ENCODE measurements around the gene TOMM5.

TOMM5 gene

DNA sequence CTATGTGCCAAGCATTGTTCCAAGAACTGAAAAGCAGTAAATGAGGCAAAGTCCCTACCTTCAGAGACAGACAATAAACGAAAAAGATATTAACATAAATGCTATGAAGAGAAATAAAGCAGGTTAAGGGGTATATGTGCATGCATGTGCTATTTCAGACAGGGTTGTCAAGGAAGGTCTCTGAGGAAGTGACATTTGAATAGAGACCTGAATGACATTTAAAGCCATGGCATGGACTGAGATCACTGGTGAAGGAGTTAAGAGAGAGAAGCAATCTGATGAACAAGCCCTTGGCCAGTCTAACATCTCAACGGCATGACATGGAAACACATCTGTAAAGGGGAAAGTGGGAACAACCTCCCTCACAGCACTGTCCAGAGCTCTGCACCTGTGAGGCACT, 30.7 kb downstream of the TOMM5 start:
- DNase-seq = no peak

DNA sequence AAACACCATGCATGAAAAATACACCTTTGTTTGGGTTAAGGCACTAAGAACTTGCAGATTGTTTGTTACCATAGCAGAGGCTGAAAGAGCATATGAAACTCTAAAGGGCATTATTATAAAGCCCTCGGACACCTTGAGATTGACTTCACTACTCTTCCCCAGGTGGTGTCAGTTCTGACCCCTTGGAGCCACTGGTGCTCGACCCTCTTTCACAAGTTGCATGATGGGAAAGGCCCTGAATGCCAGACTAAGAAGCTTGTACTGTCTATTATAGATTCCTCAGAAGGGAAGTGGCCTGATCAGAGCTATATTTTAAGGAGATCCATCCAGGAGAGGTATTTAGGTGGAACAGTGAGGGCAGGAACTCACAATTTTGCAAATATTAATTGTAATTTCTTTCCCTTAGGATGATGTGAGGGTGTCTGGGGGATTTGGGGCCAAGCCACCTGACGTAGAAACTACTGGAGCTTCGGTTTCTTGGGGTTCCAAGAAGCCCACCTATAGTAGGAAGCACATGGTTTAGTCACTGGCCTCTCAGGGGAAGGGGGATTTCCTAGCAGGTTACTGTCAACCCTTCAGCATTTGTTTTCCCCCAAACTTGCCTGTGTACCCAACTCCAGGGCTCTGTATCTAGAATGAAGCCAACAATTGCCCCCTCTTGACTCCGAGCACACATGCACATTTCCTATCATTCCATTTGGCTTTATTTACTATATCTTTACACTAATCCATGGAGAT, 32.4 kb downstream of the TOMM5 start:
- DNase-seq = no peak

DNA sequence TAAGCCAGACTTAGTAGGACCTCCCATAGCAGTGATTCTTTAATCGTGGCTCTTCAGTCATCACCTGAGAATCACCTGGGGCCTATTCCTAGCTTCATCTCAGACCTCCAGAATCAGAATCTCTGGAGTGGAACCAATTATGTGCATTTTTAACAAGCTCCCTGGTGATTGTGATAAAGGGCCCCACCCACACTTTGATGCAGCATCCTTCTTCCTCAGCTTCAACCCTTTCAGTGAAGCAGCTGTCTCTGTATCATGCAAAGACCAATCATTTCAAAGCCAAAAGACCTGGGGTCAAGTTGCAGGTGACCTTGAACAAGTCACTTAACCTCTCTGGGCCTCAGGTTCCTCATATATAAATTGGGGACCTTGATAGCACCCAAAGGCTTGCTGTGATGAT, 33.3 kb downstream of the TOMM5 start:
- DNase-seq = no peak

DNA sequence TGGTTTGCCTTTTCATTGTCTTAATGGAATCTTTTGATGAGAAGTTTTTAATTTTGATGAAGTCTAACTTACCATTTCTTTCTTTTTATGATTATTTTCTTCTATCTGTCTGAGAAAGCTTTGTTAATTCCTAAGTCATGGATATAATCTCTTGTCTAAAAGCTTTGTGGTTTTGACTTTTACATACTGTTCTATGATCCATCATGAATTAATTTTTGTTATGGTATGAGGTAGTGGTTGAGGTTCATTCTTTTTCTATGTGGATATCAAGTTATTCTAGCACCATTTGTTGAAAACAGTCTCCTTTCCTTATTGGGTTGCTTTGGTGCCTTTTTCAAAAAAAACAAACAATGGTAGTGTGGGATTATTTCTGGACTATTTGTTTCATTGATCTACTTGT, 36.6 kb downstream of the TOMM5 start:
- DNase-seq = no peak

DNA sequence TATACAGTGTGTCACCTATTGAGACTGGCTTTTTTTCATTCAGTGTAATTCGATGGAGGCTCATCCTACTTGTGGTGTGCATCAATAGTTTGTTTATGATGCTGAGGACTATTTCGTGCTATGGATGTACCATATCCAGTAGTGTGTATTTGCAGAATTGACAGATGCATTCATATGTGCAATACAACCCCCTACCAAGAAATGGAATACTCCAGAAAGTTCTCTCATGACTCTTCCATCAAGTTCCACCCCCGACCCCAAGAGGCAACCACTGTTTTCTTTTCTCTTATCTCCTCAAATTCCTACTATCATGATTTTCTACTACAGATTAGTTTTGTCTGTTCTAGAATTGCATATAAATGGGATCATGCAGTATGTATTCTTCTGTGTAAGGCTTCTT, 38.1 kb downstream of the TOMM5 start:
- DNase-seq = no peak

DNA sequence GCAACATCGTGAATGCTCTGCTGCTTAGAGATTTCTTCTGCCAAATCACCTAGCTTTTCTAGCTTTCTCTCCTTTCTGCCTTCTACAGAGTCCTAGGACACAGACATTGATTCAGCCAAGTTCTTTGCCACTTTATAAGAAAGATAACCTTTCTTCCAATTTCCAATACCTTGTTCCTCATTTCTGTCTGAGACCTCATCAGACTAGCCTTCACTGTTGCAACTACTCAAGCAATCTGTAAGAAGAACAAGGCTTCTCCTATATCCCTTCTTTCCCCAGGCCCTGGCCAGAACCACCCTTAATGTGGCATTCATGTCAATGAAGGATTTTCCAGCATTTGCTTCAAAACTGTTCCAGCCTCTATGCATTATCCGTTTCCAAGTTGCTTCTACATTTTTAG, 40.5 kb downstream of the TOMM5 start:
- DNase-seq = no peak

DNA sequence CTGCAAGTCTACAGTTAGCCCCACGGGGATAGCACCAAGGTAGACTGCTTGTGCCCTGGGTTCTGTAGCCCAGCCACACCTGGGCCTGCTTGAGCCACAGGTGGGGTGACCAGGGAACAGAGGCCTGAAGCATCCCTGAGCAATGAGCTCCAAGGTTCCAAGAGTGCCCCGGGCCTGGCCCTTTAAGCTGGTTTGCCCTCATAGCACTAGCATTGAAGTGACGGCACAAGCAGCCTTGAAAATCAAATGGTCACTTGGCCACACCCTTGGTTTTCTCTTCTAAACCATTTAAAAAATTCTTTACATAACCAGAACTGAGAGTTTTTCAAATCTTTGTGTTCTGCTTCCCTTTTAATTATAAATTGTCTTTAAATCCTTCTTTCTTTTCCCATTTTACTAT, 40.9 kb downstream of the TOMM5 start:
- DNase-seq = no peak

DNA sequence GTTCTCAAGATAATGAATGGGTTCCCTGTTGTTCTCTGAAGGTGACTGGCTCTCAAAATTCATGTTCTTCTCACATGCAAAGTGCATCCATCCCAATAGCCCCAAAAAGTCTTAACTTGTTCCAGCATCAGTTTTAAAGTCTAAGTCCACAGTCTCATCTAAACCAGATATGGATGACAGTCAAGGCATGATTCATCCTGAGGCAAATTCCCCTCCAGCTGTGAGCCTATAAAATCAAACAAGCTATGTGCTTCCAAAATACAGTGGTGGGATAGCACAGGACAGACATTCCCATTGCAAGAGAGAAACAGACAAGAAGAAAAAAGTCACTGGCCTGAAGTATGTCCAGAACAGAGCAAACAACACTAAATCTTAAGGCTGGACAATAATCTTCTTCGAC, 41.6 kb downstream of the TOMM5 start:
- no peak for DNase-seq

DNA sequence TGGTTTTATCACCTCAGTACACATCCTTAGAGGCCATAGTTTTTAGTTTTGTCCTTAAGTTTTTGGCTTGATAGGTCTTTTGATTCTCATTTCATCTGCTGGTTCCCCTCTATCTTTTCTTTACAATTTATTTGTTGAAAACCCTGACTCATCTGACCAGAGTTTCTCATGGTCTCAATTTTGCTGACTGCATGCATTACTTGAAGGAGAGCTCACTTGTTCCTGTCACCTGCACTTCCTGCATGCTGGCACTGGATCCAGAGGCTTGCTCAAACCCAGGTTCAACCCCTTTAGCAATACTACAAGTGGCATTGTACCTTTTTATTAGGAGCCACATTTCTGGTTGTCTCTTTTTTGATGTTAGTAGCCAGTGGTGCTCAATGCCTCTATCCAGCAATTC, 42.9 kb downstream of the TOMM5 start:
- DNase-seq = no peak

DNA sequence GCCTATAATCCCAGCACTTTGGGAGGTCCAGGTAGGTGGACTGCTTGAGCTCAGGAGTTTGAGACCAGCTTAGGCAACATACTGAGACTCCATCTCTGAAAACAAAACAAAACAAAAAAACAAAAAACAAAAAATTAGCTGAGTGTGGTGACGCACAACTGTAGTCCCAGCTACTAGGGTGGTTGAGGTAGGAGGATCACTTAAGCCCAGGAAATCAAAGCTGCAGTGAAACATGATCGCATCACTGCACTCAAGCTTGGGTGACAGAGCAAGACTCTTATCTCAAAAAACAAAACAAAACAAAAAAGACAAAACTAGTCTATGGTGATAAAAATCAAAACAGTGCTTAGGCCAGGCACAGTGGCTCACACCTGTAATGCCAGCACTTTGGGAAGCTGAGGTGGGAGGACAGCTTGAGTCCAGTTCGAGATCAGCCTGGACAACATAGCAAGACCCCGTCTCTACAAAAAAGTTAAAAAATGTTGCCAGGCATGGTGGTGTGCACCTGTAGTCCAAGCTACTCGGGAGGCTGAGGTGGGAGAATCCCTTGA, 45.0 kb downstream of the TOMM5 start:
- DNase-seq = no peak

DNA sequence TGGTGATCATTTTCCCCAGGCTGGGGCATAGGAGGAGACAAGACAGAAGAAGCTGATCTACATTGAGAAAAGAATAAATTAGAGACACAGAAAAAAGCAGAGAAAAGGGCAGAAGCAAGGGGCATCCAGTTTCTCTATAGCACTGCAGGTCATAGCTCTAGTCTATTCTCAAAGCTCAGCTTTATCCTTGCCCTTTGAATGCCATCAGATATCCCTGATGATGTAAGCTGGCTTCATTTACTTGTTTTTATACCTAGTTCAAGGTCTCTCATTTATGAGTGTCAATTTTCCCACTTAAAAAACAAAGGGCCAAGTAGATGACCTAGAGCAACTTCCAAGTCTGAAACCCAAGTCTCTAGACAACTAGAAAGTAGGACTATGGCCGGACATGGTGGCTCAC, 48.9 kb downstream of the TOMM5 start:
- no peak for DNase-seq

DNA sequence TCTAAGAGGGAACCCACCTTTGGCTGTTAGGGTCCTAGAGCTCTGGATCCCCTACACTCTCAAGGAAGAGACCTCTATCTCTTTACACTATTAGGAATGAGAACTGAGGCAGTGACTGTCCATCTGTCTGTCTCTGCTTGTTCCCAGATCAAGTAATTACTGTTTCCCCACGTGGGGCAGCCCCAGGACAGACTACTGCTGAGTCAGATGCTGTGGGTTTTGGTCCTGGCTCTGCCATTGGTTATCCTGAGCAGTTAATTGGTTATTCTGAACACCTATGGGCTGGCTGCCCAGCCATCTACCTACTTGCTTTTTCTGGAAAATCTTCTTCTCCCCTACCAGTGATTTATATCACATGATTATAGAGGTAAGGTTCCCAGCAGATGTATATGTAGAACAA, 49.5 kb downstream of the TOMM5 start:
- DNase-seq = no peak

DNA sequence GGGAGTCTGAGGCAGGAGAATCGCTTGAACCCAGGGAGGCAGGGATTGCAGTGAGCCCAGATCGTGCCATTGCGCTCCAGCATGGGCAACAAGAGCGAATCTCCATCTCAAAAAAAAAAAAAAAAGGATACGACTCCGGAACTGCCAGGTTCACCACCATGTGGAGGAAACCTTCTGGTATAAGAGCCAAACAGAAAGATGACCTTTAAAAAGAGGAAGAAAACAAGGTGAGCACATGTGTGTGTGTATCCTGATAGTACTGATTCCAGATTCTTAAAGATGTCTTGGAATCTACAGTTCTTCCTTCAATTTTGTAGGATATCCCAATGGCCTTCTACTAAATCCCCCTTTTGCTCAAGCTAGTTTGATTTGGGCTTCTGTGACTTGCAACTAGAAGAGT, 49.9 kb downstream of the TOMM5 start:
- DNase-seq = no peak

DNA sequence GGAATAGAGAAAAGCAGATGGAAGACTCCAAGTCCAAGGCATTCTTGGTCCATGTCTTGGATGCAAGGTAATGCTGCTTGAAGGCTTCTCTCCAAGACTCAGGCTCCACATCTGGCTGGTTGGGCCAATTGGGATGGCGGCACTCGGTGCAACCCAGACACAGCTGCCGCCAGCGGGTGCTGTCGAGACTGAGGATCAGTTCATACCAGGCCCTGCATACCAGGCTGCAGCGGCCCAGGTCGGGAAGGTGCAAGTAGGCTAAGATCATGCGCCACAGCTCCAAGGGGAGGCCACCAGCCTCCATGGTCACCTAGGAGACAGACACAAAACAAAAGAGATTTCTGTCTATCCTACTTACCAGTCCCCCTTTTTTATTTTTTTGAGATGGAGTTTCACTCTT, 50.9 kb downstream of the TOMM5 start:
- DNase-seq = no peak

DNA sequence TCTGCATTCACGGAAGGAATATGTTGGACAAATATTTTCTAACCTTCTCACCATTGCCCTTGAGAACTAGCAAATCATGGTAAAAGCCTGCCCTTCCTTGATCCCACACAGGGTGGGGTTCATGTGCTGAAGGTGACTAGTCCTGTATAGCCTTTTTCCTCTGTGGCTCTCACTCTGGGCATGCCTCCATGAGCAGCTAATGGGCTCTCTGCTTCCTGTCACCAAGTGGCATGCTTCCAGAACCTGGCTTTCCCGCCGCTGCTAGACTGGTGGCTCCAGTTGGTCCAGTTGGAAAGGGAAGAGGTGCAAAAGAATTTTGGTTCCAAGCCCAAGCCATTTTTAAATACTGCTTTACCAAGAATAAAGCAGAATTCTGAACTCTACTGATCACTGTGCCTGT, 51.8 kb downstream of the TOMM5 start:
- no peak for DNase-seq

DNA sequence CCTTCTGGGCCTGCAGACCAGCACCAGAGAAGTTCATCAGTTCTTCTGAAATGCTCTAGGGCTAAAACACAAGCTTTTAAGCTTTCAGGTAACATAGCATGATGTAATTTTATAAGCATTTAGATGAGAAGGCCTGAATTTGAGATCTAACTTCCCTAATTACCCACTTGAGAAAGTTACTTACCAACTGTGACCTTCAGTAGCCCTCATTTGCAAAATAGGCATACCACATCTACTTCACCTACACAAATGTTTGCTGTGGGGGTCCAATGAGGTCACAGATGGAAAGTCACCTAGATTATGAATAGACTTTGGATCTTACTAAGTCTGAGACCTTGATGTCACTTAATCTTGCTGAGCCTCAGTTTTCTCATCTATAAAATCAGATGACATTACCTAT, 52.8 kb downstream of the TOMM5 start:
- no peak for DNase-seq

All from effector CD4-positive, alpha-beta T cell (primary cell).